ENCODE results near the gene PHF20.
"Not testable (repeated sequence)": the region's sequence is repeated elsewhere in the genome, so short reads cannot be mapped to it uniquely, and the experiment has no call there.

PHF20 gene

GRCh38 chr20:35941620-35942019 is 169.8 kb downstream of the PHF20 start:
- no peak for TF ChIP-seq CTCF (IDR thresholded peaks at IDR 0.05; ENCODE audit: low read depth, low read length)
- Histone ChIP-seq H3K27me3 (ENCODE audit: insufficient read depth, low read depth, severe bottlenecking) (no peaks in the 10 kb centered on the region), H3K4me3 (ENCODE audit: low read depth, low read length) (no peak overlapping the region), H3K36me3 (peaks cover 67% of the 10 kb centered on the region), H3K9me3 (ENCODE audit: severe bottlenecking) (no peaks in the 10 kb centered on the region), H3K27ac (peak overlapping the region; percentile 35)
- no peak for DNase-seq

- TF ChIP-seq CTCF (IDR thresholded peaks at IDR 0.05; ENCODE audit: low read depth, low read length): no peak
- Histone ChIP-seq H3K27me3 (ENCODE audit: insufficient read depth, low read depth, severe bottlenecking) (no peaks in the 10 kb centered on the region), H3K36me3 (peaks cover 68% of the 10 kb centered on the region), H3K9me3 (ENCODE audit: severe bottlenecking) (no peaks in the 10 kb centered on the region), H3K4me3 (ENCODE audit: low read depth, low read length) (no peak overlapping the region), H3K27ac (peak overlapping the region; percentile 35)
- peak; percentile 74 for DNase-seq
These were observed 170.4 kb downstream of the PHF20 start for GRCh38 chr20:35942243-35942642.

- TF ChIP-seq CTCF (IDR thresholded peaks at IDR 0.05; ENCODE audit: low read depth, low read length): peak; percentile 75
- no peak overlapping the region for H3K27ac ChIP-seq
- no peaks in the 10 kb centered on the region for H3K9me3 ChIP-seq (ENCODE audit: severe bottlenecking)
- DNase-seq: peak; percentile 56
- H3K4me3 ChIP-seq (ENCODE audit: low read depth, low read length): no peak overlapping the region
- peaks cover 65% of the 10 kb centered on the region for H3K36me3 ChIP-seq
- no peaks in the 10 kb centered on the region for H3K27me3 ChIP-seq (ENCODE audit: insufficient read depth, low read depth, severe bottlenecking)
These were observed 175.7 kb downstream of the PHF20 start for GRCh38 chr20:35947489-35947888.

GRCh38 chr20:35947907-35948306 is 176.1 kb downstream of the PHF20 start:
- Histone ChIP-seq H3K9me3 (ENCODE audit: severe bottlenecking) (no peaks in the 10 kb centered on the region), H3K27ac (no peak overlapping the region), H3K27me3 (ENCODE audit: insufficient read depth, low read depth, severe bottlenecking) (no peaks in the 10 kb centered on the region), H3K36me3 (peaks cover 63% of the 10 kb centered on the region), H3K4me3 (ENCODE audit: low read depth, low read length) (no peak overlapping the region)
- TF ChIP-seq CTCF (IDR thresholded peaks at IDR 0.05; ENCODE audit: low read depth, low read length): no peak
- no peak for DNase-seq

GRCh38 chr20:35950093-35950492 is 178.3 kb downstream of the PHF20 start:
- Histone ChIP-seq H3K4me3 (ENCODE audit: low read depth, low read length) (no peak overlapping the region), H3K27ac (no peak overlapping the region), H3K9me3 (ENCODE audit: severe bottlenecking) (no peaks in the 10 kb centered on the region), H3K36me3 (peaks cover 52% of the 10 kb centered on the region), H3K27me3 (ENCODE audit: insufficient read depth, low read depth, severe bottlenecking) (no peaks in the 10 kb centered on the region)
- no peak for DNase-seq
- TF ChIP-seq CTCF (IDR thresholded peaks at IDR 0.05; ENCODE audit: low read depth, low read length): no peak

- DNase-seq; H3K27me3 ChIP-seq (ENCODE audit: insufficient read depth, low read depth, severe bottlenecking); H3K4me3 ChIP-seq (ENCODE audit: low read depth, low read length); H3K9me3 ChIP-seq (ENCODE audit: severe bottlenecking): not testable (repeated sequence)
- H3K27ac ChIP-seq: peak overlapping the region; percentile 97
- peaks cover 36% of the 10 kb centered on the region for H3K36me3 ChIP-seq
These were observed 180.3 kb downstream of the PHF20 start for GRCh38 chr20:35952080-35952479.
